ENCODE results near the gene UBE2S.
"Not testable (repeated sequence)": the region's sequence is repeated elsewhere in the genome, so short reads cannot be mapped to it uniquely, and the experiment has no call there.

Gene UBE2S

GRCh38 chr19:55406826-55407549 is 600 bp downstream of the UBE2S start:
- peak overlapping the region; percentile 99 for H3K27ac ChIP-seq (ENCODE audit: low read depth, low read length)
- peaks cover 15 to 22% of the 10 kb centered on the region in 2 donors for H3K4me1 ChIP-seq (ENCODE audit: control insufficient read depth in 1 of 2, insufficient read depth in 2 of 2, low read length in 2 of 2)
- H3K36me3 ChIP-seq (ENCODE audit: control insufficient read depth in 1 of 2, insufficient read depth in 2 of 2, low read length in 2 of 2), result peaks cover 21 to 34% of the 10 kb centered on the region in 2 donors
- H3K27me3 ChIP-seq (ENCODE audit: control insufficient read depth in 1 of 2, insufficient read depth in 2 of 2, low read length in 2 of 2), result no peaks in the 10 kb centered on the region
- peak overlapping the region; percentile 63 to 71 for H3K9ac ChIP-seq (ENCODE audit: low read depth in 1 of 2, low read length in 2 of 2)
- no peaks in the 10 kb centered on the region for H3K9me3 ChIP-seq (ENCODE audit: control insufficient read depth in 1 of 2, low read length in 2 of 2)
- H3K4me3 ChIP-seq (ENCODE audit: low read depth in 1 of 2, low read length in 2 of 2), result peak overlapping the region; percentile 78 to 79

GRCh38 chr19:55406091-55406825 is 1.3 kb downstream of the UBE2S start:
- Histone ChIP-seq H3K27me3 (ENCODE audit: control insufficient read depth in 1 of 2, insufficient read depth in 2 of 2, low read length in 2 of 2) (no peaks in the 10 kb centered on the region), H3K4me3 (ENCODE audit: low read depth in 1 of 2, low read length in 2 of 2) (peak overlapping the region; percentile 78 to 79), H3K4me1 (ENCODE audit: control insufficient read depth in 1 of 2, insufficient read depth in 2 of 2, low read length in 2 of 2) (peaks cover 15 to 22% of the 10 kb centered on the region in 2 donors), H3K27ac (ENCODE audit: low read depth, low read length) (no peak overlapping the region), H3K36me3 (ENCODE audit: control insufficient read depth in 1 of 2, insufficient read depth in 2 of 2, low read length in 2 of 2) (peaks cover 25 to 38% of the 10 kb centered on the region in 2 donors), H3K9ac (ENCODE audit: low read depth in 1 of 2, low read length in 2 of 2) (peak overlapping the region; percentile 63 to 71), H3K9me3 (ENCODE audit: control insufficient read depth in 1 of 2, low read length in 2 of 2) (no peaks in the 10 kb centered on the region)

- Histone ChIP-seq H3K9ac (ENCODE audit: low read depth in 1 of 2, low read length in 2 of 2) (peak overlapping the region in 1 of 2 donors; percentile 71), H3K27ac (ENCODE audit: low read depth, low read length) (no peak overlapping the region), H3K4me3 (ENCODE audit: low read depth in 1 of 2, low read length in 2 of 2) (peak overlapping the region in 1 of 2 donors; percentile 79), H3K27me3 (ENCODE audit: control insufficient read depth in 1 of 2, insufficient read depth in 2 of 2, low read length in 2 of 2) (no peaks in the 10 kb centered on the region), H3K36me3 (ENCODE audit: control insufficient read depth in 1 of 2, insufficient read depth in 2 of 2, low read length in 2 of 2) (peaks cover 30 to 42% of the 10 kb centered on the region in 2 donors), H3K9me3 (ENCODE audit: control insufficient read depth in 1 of 2, low read length in 2 of 2) (no peaks in the 10 kb centered on the region), H3K4me1 (ENCODE audit: control insufficient read depth in 1 of 2, insufficient read depth in 2 of 2, low read length in 2 of 2) (peaks cover 15 to 22% of the 10 kb centered on the region in 2 donors)
Observed at GRCh38 chr19:55405638-55406037, 1.9 kb downstream of the UBE2S start.

- H3K4me1 ChIP-seq (ENCODE audit: control insufficient read depth in 1 of 2, insufficient read depth in 2 of 2, low read length in 2 of 2), result peaks cover 12 to 17% of the 10 kb centered on the region in 2 donors
- no peaks in the 10 kb centered on the region for H3K9me3 ChIP-seq (ENCODE audit: control insufficient read depth in 1 of 2, low read length in 2 of 2)
- no peak overlapping the region for H3K4me3 ChIP-seq (ENCODE audit: low read depth in 1 of 2, low read length in 2 of 2)
- H3K9ac ChIP-seq (ENCODE audit: low read depth in 1 of 2, low read length in 2 of 2), result no peak overlapping the region
- H3K27ac ChIP-seq (ENCODE audit: low read depth, low read length), result no peak overlapping the region
- H3K27me3 ChIP-seq (ENCODE audit: control insufficient read depth in 1 of 2, insufficient read depth in 2 of 2, low read length in 2 of 2), result no peaks in the 10 kb centered on the region
- peaks cover 34 to 51% of the 10 kb centered on the region in 2 donors for H3K36me3 ChIP-seq (ENCODE audit: control insufficient read depth in 1 of 2, insufficient read depth in 2 of 2, low read length in 2 of 2)
Observed at GRCh38 chr19:55402509-55402908, 5.1 kb downstream of the UBE2S start.

- peaks cover 34 to 51% of the 10 kb centered on the region in 2 donors for H3K36me3 ChIP-seq (ENCODE audit: control insufficient read depth in 1 of 2, insufficient read depth in 2 of 2, low read length in 2 of 2)
Observed at GRCh38 chr19:55401390-55401789, 6.2 kb downstream of the UBE2S start.

GRCh38 chr19:55400281-55401087 is 7.1 kb downstream of the UBE2S start:
- no peak overlapping the region for H3K27ac ChIP-seq (ENCODE audit: low read depth, low read length)
- peaks cover 0 to 2% of the 10 kb centered on the region in 2 donors for H3K4me1 ChIP-seq (ENCODE audit: control insufficient read depth in 1 of 2, insufficient read depth in 2 of 2, low read length in 2 of 2)
- no peak overlapping the region for H3K9ac ChIP-seq (ENCODE audit: low read depth in 1 of 2, low read length in 2 of 2)
- peaks cover 30 to 42% of the 10 kb centered on the region in 2 donors for H3K36me3 ChIP-seq (ENCODE audit: control insufficient read depth in 1 of 2, insufficient read depth in 2 of 2, low read length in 2 of 2)
- no peaks in the 10 kb centered on the region for H3K27me3 ChIP-seq (ENCODE audit: control insufficient read depth in 1 of 2, insufficient read depth in 2 of 2, low read length in 2 of 2)
- no peak overlapping the region for H3K4me3 ChIP-seq (ENCODE audit: low read depth in 1 of 2, low read length in 2 of 2)
- no peaks in the 10 kb centered on the region for H3K9me3 ChIP-seq (ENCODE audit: control insufficient read depth in 1 of 2, low read length in 2 of 2)

More at GRCh38 chr19:55401390-55401789, 6.2 kb downstream of the UBE2S start:
- H3K27me3 ChIP-seq (ENCODE audit: control insufficient read depth in 1 of 2, insufficient read depth in 2 of 2, low read length in 2 of 2); H3K9ac ChIP-seq (ENCODE audit: low read depth in 1 of 2, low read length in 2 of 2); H3K27ac ChIP-seq (ENCODE audit: low read depth, low read length); H3K9me3 ChIP-seq (ENCODE audit: control insufficient read depth in 1 of 2, low read length in 2 of 2); H3K4me3 ChIP-seq (ENCODE audit: low read depth in 1 of 2, low read length in 2 of 2): not testable (repeated sequence)
- peaks cover 8 to 11% of the 10 kb centered on the region in 2 donors for H3K4me1 ChIP-seq (ENCODE audit: control insufficient read depth in 1 of 2, insufficient read depth in 2 of 2, low read length in 2 of 2)

- Histone ChIP-seq H3K27me3 (ENCODE audit: control insufficient read depth in 1 of 2, insufficient read depth in 2 of 2, low read length in 2 of 2) (no peaks in the 10 kb centered on the region), H3K4me3 (ENCODE audit: low read depth in 1 of 2, low read length in 2 of 2) (no peak overlapping the region)
Observed at GRCh38 chr19:55398200-55398925, 9.2 kb downstream of the UBE2S start.

GRCh38 chr19:55392820-55393761 is 14.5 kb downstream of the UBE2S start:
- no peaks in the 10 kb centered on the region for H3K27me3 ChIP-seq (ENCODE audit: control insufficient read depth in 1 of 2, insufficient read depth in 2 of 2, low read length in 2 of 2)
- H3K27ac ChIP-seq (ENCODE audit: low read depth, low read length), result no peak overlapping the region
- H3K4me1 ChIP-seq (ENCODE audit: control insufficient read depth in 1 of 2, insufficient read depth in 2 of 2, low read length in 2 of 2), result peaks cover 13 to 14% of the 10 kb centered on the region in 2 donors
- peaks cover 28 to 34% of the 10 kb centered on the region in 2 donors for H3K36me3 ChIP-seq (ENCODE audit: control insufficient read depth in 1 of 2, insufficient read depth in 2 of 2, low read length in 2 of 2)
- H3K9ac ChIP-seq (ENCODE audit: low read depth in 1 of 2, low read length in 2 of 2), result no peak overlapping the region
- no peak overlapping the region for H3K4me3 ChIP-seq (ENCODE audit: low read depth in 1 of 2, low read length in 2 of 2)
- no peaks in the 10 kb centered on the region for H3K9me3 ChIP-seq (ENCODE audit: control insufficient read depth in 1 of 2, low read length in 2 of 2)

More at GRCh38 chr19:55398200-55398925, 9.2 kb downstream of the UBE2S start:
- no peaks in the 10 kb centered on the region for H3K4me1 ChIP-seq (ENCODE audit: control insufficient read depth in 1 of 2, insufficient read depth in 2 of 2, low read length in 2 of 2)
- no peak overlapping the region for H3K27ac ChIP-seq (ENCODE audit: low read depth, low read length)
- H3K36me3 ChIP-seq (ENCODE audit: control insufficient read depth in 1 of 2, insufficient read depth in 2 of 2, low read length in 2 of 2), result peaks cover 26 to 31% of the 10 kb centered on the region in 2 donors
- no peak overlapping the region for H3K9ac ChIP-seq (ENCODE audit: low read depth in 1 of 2, low read length in 2 of 2)
- H3K9me3 ChIP-seq (ENCODE audit: control insufficient read depth in 1 of 2, low read length in 2 of 2), result no peaks in the 10 kb centered on the region
